GM12874 (cell line): ENCODE measurements around the gene LMAN2.

Source experiments
- TF ChIP-seq, protein P1 (sequence below): IDR thresholded peaks from 2 replicates; pipeline ENCODE4 v1.5.1; 2011; ENCODE audit warnings: low read depth, mild to moderate bottlenecking, control low read depth, low read length, moderate library complexity; ENCODE audit not compliant: insufficient read depth

LMAN2 gene

DNA sequence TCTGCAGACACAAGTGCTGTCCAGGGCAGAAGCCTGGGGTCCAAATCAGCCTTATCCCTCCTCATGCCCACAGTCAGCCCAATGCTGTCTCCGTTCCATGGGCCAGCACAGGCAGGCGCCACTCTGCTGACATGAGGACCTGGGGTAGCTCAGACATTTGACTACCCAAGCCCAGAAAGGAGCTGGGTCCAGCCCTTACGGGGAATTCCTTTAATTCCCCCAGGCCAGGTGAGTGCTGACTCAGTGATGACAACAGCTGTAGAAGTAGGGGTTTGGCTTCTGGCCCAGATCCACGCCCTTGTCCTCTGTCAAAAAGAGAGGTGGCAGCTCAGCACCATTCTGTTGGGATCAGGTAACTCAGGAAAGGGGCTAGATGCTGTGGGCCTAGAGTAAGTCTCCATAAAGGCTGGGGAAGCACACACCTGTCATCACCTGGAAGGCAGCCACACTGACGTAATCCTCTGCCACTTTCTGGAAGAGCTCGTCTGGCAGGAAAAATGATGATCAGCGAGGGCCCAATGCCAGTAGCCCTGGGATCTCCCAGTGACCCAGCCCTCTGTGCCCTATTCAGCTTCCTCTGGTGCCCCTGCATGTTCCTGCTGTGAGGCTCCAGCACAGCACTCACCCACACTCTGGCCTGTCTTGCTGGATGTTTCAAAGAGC lies 49.8 kb downstream of the LMAN2 start:
- TF ChIP-seq, protein P1, sequence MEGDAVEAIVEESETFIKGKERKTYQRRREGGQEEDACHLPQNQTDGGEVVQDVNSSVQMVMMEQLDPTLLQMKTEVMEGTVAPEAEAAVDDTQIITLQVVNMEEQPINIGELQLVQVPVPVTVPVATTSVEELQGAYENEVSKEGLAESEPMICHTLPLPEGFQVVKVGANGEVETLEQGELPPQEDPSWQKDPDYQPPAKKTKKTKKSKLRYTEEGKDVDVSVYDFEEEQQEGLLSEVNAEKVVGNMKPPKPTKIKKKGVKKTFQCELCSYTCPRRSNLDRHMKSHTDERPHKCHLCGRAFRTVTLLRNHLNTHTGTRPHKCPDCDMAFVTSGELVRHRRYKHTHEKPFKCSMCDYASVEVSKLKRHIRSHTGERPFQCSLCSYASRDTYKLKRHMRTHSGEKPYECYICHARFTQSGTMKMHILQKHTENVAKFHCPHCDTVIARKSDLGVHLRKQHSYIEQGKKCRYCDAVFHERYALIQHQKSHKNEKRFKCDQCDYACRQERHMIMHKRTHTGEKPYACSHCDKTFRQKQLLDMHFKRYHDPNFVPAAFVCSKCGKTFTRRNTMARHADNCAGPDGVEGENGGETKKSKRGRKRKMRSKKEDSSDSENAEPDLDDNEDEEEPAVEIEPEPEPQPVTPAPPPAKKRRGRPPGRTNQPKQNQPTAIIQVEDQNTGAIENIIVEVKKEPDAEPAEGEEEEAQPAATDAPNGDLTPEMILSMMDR = no peak

DNA sequence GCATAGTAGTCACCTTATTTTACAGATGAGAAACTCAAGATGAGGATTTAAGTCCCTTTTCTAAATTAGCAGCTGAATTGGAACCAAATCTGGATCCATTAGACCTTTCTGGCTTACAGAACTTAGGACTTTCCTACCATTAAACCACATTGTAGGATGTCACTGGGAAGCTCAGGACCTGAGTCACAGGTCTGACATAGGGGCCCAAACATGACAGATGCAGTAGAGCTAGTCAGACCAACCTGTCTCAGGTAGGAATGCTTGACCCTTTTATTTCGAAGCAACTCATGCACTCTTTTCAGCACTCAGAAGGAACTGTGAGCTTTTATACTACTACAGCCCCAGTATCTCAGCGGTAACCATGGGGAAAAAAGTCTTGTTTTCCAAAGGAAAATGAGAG lies 50.5 kb downstream of the LMAN2 start:
- TF ChIP-seq, protein P1 = no peak

DNA sequence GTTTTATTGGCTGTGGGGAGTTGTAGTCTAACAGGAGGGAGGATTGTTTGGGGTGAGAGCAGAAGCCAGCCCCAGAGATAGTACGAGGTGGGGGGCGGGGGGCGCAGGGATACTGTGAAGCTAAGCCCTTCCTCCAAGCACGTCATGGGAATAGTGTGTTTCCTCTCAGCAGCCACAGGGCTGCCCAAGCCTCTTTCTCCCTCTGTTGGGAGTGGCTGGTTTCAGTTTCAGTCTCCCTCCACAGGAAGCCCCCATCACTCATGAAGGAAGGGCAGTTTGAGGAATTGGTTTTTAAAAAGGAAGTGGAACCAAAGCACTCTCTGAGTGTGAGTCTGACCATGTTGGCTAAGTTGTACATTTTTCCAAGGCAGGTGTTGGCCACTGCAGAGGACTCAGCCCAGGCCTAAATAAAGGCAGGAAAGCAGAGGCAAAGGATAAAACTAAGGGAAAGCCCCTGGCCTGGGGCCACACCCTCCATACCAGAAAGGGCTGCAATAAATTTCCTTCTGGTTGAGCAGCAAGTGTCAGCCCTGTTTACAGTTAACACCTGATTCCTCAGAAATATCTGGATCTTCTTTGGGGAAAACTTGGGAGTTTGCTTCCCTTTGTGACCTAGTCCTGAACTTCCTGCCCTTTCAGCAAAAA lies 51.1 kb downstream of the LMAN2 start:
- TF ChIP-seq, protein P1 = no peak

DNA sequence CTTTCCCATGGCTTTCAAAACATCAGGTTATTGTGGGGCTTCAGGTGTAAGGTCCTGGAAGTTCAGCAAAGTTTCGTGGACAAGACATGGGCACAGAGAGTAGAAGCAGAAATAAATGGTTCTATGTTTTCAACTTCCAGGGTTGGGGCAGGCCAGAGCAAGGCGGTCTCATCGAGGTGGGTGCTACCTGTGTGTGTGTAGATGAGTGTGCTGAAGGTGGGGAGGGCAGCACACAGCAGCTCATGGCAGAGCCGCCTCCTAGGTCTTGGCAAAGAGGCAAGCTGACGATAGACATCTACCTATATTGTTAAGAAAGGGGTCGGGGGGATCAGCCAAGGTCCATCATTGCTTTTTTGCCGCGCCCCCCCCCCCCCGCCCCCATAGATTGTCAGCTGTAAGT lies 51.8 kb downstream of the LMAN2 start:
- TF ChIP-seq, protein P1 = no peak

DNA sequence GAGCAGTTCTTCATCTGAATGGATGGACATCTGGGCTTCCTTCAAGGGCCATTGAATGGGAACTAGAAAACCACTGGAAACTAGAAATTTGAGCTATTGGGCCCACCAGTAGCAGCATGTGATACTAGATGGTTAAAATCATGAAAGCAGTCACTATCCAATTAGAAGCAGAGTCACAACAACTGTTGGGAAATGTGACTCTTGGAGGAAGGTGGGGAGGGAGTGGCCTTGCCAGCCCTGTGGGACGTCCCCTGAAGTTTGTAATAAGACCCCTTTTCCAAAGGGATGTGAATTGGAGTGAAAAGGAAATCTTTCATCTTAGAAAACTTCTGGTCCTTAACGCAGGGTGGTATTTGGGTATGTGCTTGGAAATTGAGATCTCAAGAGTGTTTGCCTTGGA lies 53.5 kb downstream of the LMAN2 start:
- TF ChIP-seq, protein P1 = no peak

DNA sequence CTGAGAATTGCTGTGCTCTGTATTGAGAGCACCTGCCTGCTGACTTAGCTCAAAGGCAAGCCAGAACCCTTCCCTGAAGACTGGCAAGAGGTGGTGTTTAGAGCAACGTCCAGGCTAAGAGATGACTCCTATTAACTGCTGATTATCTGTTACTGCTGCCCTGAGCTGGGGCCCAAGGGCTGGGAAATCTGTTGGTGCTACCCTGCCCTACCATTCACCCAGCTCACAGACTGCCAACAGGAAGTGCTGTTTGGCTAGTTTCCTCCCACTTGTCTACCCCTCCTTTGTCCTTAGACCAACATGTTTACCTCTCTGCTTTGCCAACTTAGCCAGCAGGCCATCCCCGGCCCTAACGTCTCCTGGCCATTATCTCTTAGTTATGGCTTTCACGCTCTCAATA lies 54.9 kb downstream of the LMAN2 start:
- TF ChIP-seq, protein P1 = no peak

DNA sequence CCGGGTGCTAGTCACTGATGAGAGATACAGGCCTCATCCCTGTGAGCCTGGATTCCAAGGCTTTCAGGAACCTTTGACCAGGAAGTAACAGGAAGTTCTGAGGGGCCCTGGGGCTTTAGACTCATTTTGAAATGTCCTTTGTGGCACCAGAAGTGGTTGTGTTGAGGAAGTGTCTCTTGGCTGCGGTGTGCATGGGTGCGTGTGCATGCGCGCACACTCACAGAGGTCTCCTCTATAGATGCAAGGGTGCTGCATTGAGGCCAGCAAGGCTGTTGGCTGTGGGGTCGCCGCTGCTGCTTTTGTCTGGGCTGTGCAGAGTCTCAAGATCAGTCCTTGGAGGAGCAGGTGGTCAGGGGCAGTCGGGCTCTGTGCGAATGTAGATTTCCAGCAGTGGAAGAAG lies 55.5 kb downstream of the LMAN2 start:
- TF ChIP-seq, protein P1 = no peak
